SK-N-SH (cell line): ENCODE data around the gene ARHGEF26. TPM values are rescaled to one million over a fixed set of nuclear protein-coding genes. Genes with fewer than 3 reads are reported as not detected.

ENCODE experiments used
- CTCF ChIA-PET: fragments of 300-600, 350-600 bp; formaldehyde crosslinking; extraction: SDS; loops from one replicate; lab custom pipeline; 2021; lab: Yijun Ruan, JAX
- POLR2A ChIA-PET: fragments of 350-600 bp; sonication (Branson Sonifier 250); formaldehyde crosslinking; extraction: SDS; loops from one replicate; lab custom pipeline; 2020; ENCODE audit warnings: antibody characterized with exemption, inconsistent platforms; lab: Yijun Ruan, JAX
- DNase-seq: peaks from one replicate; pipeline ENCODE4 v3.0.0; 2012
- H2AFZ ChIP-seq: fragments of 200-600 bp; sonication (generic); 2 replicates; pipeline ENCODE4 v1.8.1; 2016; ENCODE audit warnings: antibody characterized with exemption, mild to moderate bottlenecking, low read depth
- H3F3A ChIP-seq: fragments of 200-600 bp; sonication (generic); replicated peaks from 2 replicates; pipeline ENCODE3; 2016; ENCODE audit warnings: antibody characterized with exemption, mild to moderate bottlenecking; ENCODE audit not compliant: insufficient read depth
- H3K27ac ChIP-seq, 2 experiments: fragments of 200-500 bp in 1 of 2; fragments of 200-600 bp in 1 of 2; sonication (Bioruptor generic) in 1 of 2; sonication (generic), shearing (Covaris generic) in 1 of 2; 2 replicates each; pipeline versions ENCODE4 v1.5.1 to v1.6.1; 2014 to 2016; ENCODE audit warnings: low read depth in 2 of 2, inconsistent platforms in 1 of 2, low read length in 1 of 2, mild to moderate bottlenecking in 1 of 2, mixed read lengths in 1 of 2
- H3K27me3 ChIP-seq: fragments of 200-600 bp; sonication (generic), shearing (Covaris generic); 2 replicates; pipeline ENCODE4 v1.6.1; 2016; ENCODE audit warnings: mixed run types; ENCODE audit not compliant: insufficient read depth
- H3K36me3 ChIP-seq, 2 experiments: fragments of 200-500 bp in 1 of 2; fragments of 200-600 bp in 1 of 2; sonication (Bioruptor generic) in 1 of 2; sonication (generic) in 1 of 2; replicated peaks in 1 of 2; 2 replicates each; pipeline versions ENCODE3 to v1.5.1; 2014 to 2016; ENCODE audit warnings: low read length in 1 of 2, mild to moderate bottlenecking in 1 of 2; ENCODE audit not compliant: insufficient read depth in 2 of 2, control insufficient read depth in 1 of 2
- H3K4me1 ChIP-seq, 2 experiments: fragments of 200-500 bp in 1 of 2; fragments of 200-600 bp in 1 of 2; sonication (Bioruptor generic) in 1 of 2; sonication (generic), shearing (Covaris generic) in 1 of 2; 2 replicates each; pipeline versions ENCODE4 v1.5.1 to v1.6.1; 2014 to 2016; ENCODE audit warnings: low read depth in 1 of 2, low read length in 1 of 2, mixed run types in 1 of 2; ENCODE audit not compliant: insufficient read depth in 2 of 2, control insufficient read depth in 1 of 2
- H3K4me2 ChIP-seq: fragments of 200-600 bp; sonication (generic), shearing (Covaris generic); 2 replicates; pipeline ENCODE4 v1.6.1; 2017; ENCODE audit warnings: mixed run types
- H3K4me3 ChIP-seq, 2 experiments: fragments of 200-500 bp in 1 of 2; fragments of 200-600 bp in 1 of 2; sonication (Bioruptor generic) in 1 of 2; sonication (generic), shearing (Covaris generic) in 1 of 2; 2 replicates each; pipeline versions ENCODE4 v1.5.1 to v1.8.1; 2014 to 2016; ENCODE audit warnings: low read depth in 2 of 2, inconsistent platforms in 1 of 2, low read length in 1 of 2, mild to moderate bottlenecking in 1 of 2, mixed read lengths in 1 of 2, moderate library complexity in 1 of 2
- H3K79me2 ChIP-seq: fragments of 200-600 bp; sonication (generic); 2 replicates; pipeline ENCODE4 v1.8.1; 2017; ENCODE audit warnings: mild to moderate bottlenecking; ENCODE audit not compliant: insufficient read depth
- H3K9ac ChIP-seq: fragments of 200-600 bp; sonication (generic); 2 replicates; pipeline ENCODE4 v1.6.1; 2017; ENCODE audit warnings: mixed run types
- H3K9me2 ChIP-seq: fragments of 200-600 bp; sonication (generic); 2 replicates; pipeline ENCODE4 v1.6.1; 2017; ENCODE audit warnings: mixed run types
- H3K9me3 ChIP-seq: fragments of 200-600 bp; sonication (generic); 2 replicates; pipeline ENCODE4 v1.6.1; 2017; ENCODE audit warnings: mixed run types, mild to moderate bottlenecking, moderate library complexity
- H4K20me1 ChIP-seq: fragments of 200-600 bp; sonication (generic); 2 replicates; pipeline ENCODE4 v1.6.1; 2017; ENCODE audit warnings: mild to moderate bottlenecking, mixed run types; ENCODE audit not compliant: insufficient read depth
- CHD2 ChIP-seq: fragments of 150-350 bp; IDR thresholded peaks from 2 replicates; pipeline ENCODE4 v1.6.1; 2018; ENCODE audit warnings: low read length; ENCODE audit not compliant: partially characterized antibody
- ELF1 ChIP-seq: IDR thresholded peaks from 2 replicates; pipeline ENCODE4 v1.4.0; 2012
- EP300 ChIP-seq, 2 experiments: IDR thresholded peaks; 2 replicates each; pipeline versions ENCODE4 v1.4.0 to v1.6.1; 2012; ENCODE audit warnings: borderline replicate concordance in 1 of 2, low read depth in 1 of 2, low read length in 1 of 2
- EZH2phosphoT487 ChIP-seq: fragments of 200-600 bp; sonication (generic); IDR thresholded peaks from 2 replicates; pipeline ENCODE4 v1.6.1; 2017; ENCODE audit warnings: low read depth, mixed run types, mild to moderate bottlenecking, antibody characterized with exemption, moderate library complexity, borderline replicate concordance
- FOXJ3 ChIP-seq: sonication (generic); formaldehyde crosslinking; IDR thresholded peaks from 2 replicates; pipeline ENCODE4 v1.5.1; 2020; ENCODE audit warnings: mild to moderate bottlenecking, missing genetic modification reagents
- GABPA ChIP-seq: IDR thresholded peaks from 2 replicates; pipeline ENCODE4 v1.4.0; 2012; ENCODE audit warnings: low read depth, mild to moderate bottlenecking
- JUND ChIP-seq: IDR thresholded peaks from 2 replicates; pipeline ENCODE4 v1.4.0; 2012
- MEF2A ChIP-seq: IDR thresholded peaks from 2 replicates; pipeline ENCODE4 v1.4.0; 2012; ENCODE audit warnings: low read depth, borderline replicate concordance
- MXI1 ChIP-seq: IDR thresholded peaks from 2 replicates; pipeline ENCODE4 v1.6.1; 2012; ENCODE audit warnings: mild to moderate bottlenecking, low read depth, low read length, improper control_type of control experiment
- NRF1 ChIP-seq: IDR thresholded peaks from 2 replicates; pipeline ENCODE4 v1.6.1; 2012; ENCODE audit warnings: low read depth, mild to moderate bottlenecking, low read length
- RAD21 ChIP-seq: IDR thresholded peaks from 2 replicates; pipeline ENCODE4 v1.6.1; 2012; ENCODE audit warnings: mild to moderate bottlenecking, low read length
- RFX5 ChIP-seq: IDR thresholded peaks from 2 replicates; pipeline ENCODE4 v1.6.1; 2012; ENCODE audit warnings: mild to moderate bottlenecking, improper control_type of control experiment, low read length
- RXRA ChIP-seq: IDR thresholded peaks from 2 replicates; pipeline ENCODE4 v1.4.0; 2012; ENCODE audit warnings: low read depth, mild to moderate bottlenecking, borderline replicate concordance
- SIN3A ChIP-seq: IDR thresholded peaks from 2 replicates; pipeline ENCODE4 v1.6.1; 2012; ENCODE audit warnings: low read depth, mild to moderate bottlenecking, low read length, moderate library complexity, borderline replicate concordance
- SMC3 ChIP-seq: IDR thresholded peaks from 2 replicates; pipeline ENCODE4 v1.6.1; 2012; ENCODE audit warnings: low read depth, low read length, improper control_type of control experiment
- TCF12 ChIP-seq: IDR thresholded peaks from 2 replicates; pipeline ENCODE4 v1.4.0; 2012
- WGBS: methylation state at CpG from one replicate; pipeline ENCODE4 v1.1.6; 2017; ENCODE audit warnings: low lambda C conversion rate; 5-methylcytosine and 5-hydroxymethylcytosine counted together
- polyA plus RNA-seq, 3 experiments: library from polyadenylated mRNA; depleted of rRNA; stranded (reverse); fragments of >200 nt; gene quantifications; 2 replicates each; pipeline ENCODE4 v1.2.3, GENCODE V29; 2012
- TF ChIP-seq, protein P1 (sequence below): IDR thresholded peaks from 2 replicates; pipeline ENCODE4 v1.4.0; 2012; ENCODE audit warnings: low read depth, borderline replicate concordance
- TF ChIP-seq, protein P2 (sequence below): IDR thresholded peaks from 2 replicates; pipeline ENCODE4; 2012
- TF ChIP-seq, protein P3 (sequence below): IDR thresholded peaks from 2 replicates; pipeline ENCODE4 v1.4.0; 2012; ENCODE audit warnings: low read depth
- TF ChIP-seq, protein P4 (sequence below): fragments of 150-350 bp; IDR thresholded peaks from 2 replicates; pipeline ENCODE4 v1.6.1; 2017; ENCODE audit warnings: antibody characterized with exemption, low read length, low read depth, borderline replicate concordance
- TF ChIP-seq, protein P5 (sequence below): fragments of 200-600 bp; sonication (generic); IDR thresholded peaks from 2 replicates; pipeline ENCODE4 v1.6.1; 2017; ENCODE audit warnings: antibody characterized with exemption, mild to moderate bottlenecking, moderate library complexity

ARHGEF26 gene
- polyA plus RNA-seq, 1 of the 3 experiments (the other 2 are of a cell fraction), result 1.2 TPM

DNA sequence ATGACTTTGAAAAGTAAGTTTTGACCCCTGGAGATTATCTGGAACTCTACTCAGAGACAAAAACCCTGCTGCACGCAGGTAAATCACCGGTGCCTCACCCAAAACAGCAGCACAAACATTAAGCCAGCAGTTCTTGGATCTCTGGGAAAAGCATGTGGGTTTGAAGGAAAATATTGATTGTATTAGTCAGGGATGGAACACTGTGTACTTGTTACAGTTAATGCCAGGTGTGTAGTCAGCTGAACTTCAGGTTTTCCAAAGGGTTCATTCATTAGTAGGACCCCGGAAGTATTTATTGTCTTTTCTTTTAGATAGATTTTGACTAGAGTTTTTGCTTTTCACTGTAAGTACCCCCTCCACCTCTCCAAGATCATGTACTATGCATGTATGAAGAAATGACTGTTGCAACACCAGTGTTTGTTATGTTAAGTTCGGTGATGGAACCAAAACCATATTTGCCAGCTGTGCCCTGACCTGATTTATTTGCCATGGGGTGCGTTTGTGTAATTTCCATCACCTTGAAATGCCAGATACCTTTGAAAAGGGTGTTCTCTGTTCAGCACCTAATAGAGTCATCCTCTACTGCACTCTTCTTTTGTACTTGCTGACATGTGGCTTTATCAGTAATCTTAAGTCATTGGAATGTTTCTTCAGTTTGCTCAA is 14.5 kb downstream of the ARHGEF26 start (continued):
- TF ChIP-seq FOXJ3 (CRISPR knock-in tag), result no peak
- no peak for TF ChIP-seq JUND
- TF ChIP-seq, all 33 proteins: peak for 0

DNA sequence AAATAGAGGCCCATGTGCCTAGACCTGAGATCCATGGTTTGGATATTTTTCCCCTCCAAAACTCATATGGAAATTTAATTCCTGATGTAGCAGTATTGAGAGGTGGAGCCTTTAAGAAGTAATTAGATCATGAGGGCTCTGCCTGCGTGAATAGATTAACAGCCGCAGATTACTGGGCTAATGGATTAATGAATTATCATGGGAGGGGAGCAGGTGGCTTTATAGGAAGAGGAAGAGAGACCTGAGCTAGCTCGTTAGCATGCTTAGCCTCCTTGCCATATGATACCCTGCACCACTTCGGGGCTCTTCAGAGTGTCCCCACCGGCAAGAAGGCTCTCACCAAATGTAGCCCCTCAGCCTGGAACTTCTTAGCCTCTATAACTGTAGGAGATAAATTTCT is 15.8 kb downstream of the ARHGEF26 start:
- TF ChIP-seq, protein P1, sequence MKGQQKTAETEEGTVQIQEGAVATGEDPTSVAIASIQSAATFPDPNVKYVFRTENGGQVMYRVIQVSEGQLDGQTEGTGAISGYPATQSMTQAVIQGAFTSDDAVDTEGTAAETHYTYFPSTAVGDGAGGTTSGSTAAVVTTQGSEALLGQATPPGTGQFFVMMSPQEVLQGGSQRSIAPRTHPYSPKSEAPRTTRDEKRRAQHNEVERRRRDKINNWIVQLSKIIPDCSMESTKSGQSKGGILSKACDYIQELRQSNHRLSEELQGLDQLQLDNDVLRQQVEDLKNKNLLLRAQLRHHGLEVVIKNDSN, result no peak
- TF ChIP-seq RXRA (no peak), SIN3A (no peak), CHD2 (no peak), JUND (no peak), NRF1 (no peak), TCF12 (no peak), EZH2phosphoT487 (no peak)
- TF ChIP-seq, protein P2, sequence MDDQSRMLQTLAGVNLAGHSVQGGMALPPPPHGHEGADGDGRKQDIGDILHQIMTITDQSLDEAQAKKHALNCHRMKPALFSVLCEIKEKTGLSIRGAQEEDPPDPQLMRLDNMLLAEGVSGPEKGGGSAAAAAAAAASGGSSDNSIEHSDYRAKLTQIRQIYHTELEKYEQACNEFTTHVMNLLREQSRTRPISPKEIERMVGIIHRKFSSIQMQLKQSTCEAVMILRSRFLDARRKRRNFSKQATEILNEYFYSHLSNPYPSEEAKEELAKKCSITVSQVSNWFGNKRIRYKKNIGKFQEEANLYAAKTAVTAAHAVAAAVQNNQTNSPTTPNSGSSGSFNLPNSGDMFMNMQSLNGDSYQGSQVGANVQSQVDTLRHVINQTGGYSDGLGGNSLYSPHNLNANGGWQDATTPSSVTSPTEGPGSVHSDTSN, result no peak
- TF ChIP-seq, protein P3, sequence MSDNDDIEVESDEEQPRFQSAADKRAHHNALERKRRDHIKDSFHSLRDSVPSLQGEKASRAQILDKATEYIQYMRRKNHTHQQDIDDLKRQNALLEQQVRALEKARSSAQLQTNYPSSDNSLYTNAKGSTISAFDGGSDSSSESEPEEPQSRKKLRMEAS, result no peak
- Histone ChIP-seq H3K9me3 (no peaks in the 10 kb centered on the region), H3K9ac (no peak overlapping the region), H3K36me3 (no peaks in the 10 kb centered on the region), H3K27ac (no peak overlapping the region), H3K4me1 (no peaks in the 10 kb centered on the region; a peak in 1 of 4 replicates), H3K4me3 (no peak overlapping the region), H3F3A (no peaks in the 10 kb centered on the region), H4K20me1 (no peaks in the 10 kb centered on the region), H3K9me2 (no peaks in the 10 kb centered on the region), H3K4me2 (no peak overlapping the region), H2AFZ (no peak overlapping the region), H3K27me3 (no peaks in the 10 kb centered on the region), H3K79me2 (no peaks in the 10 kb centered on the region)
- no peak for DNase-seq
- POLR2A ChIA-PET, result no interaction called here
- CTCF ChIA-PET, result no interaction called here
- 91% methylated on average over 5 of the region's 5 CpGs for WGBS

DNA sequence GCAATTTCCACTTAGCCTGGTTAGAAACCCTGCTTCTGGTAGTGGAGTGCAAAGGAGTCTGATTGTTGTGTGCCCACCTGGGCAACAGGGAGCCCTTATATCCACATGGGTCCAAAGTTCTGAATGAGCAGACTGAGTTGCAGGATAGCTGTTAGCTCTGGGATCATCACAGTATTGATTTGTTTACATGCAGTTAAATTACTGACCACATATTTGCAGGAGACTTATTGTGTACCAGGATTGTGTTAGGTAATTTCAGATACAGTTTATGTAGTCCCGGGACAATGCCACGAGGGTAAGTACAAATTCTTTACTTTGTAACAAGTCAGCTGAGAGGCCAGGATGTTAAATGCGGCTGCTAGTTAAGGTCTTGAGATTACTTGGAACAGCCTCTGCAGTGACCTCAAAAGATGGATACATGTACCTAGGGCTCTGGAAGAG is 18.8 kb downstream of the ARHGEF26 start:
- no peak overlapping the region for H2AFZ ChIP-seq
- H3K9ac ChIP-seq, result no peak overlapping the region
- POLR2A ChIA-PET, result no interaction called here
- CTCF ChIA-PET, result no interaction called here
- no peak for DNase-seq
- no peak overlapping the region for H3K4me3 ChIP-seq
- peaks cover 0 to 6% of the 10 kb centered on the region in 2 experiments for H3K36me3 ChIP-seq
- no peaks in the 10 kb centered on the region for H3K27me3 ChIP-seq
- no peaks in the 10 kb centered on the region for H3K79me2 ChIP-seq
- H3K4me1 ChIP-seq, result no peaks in the 10 kb centered on the region; a peak in 1 of 4 replicates
- H3K9me2 ChIP-seq, result no peaks in the 10 kb centered on the region
- H3K9me3 ChIP-seq, result no peaks in the 10 kb centered on the region
- H3F3A ChIP-seq, result no peaks in the 10 kb centered on the region
- H4K20me1 ChIP-seq, result no peaks in the 10 kb centered on the region
- no peak overlapping the region for H3K4me2 ChIP-seq
- 78% methylated on average over 3 of the region's 3 CpGs for WGBS
- H3K27ac ChIP-seq, result no peak overlapping the region
- no peak for TF ChIP-seq RAD21
- TF ChIP-seq, protein P4, sequence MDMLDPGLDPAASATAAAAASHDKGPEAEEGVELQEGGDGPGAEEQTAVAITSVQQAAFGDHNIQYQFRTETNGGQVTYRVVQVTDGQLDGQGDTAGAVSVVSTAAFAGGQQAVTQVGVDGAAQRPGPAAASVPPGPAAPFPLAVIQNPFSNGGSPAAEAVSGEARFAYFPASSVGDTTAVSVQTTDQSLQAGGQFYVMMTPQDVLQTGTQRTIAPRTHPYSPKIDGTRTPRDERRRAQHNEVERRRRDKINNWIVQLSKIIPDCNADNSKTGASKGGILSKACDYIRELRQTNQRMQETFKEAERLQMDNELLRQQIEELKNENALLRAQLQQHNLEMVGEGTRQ, result no peak
- TF ChIP-seq RFX5, result no peak
- no peak for TF ChIP-seq TCF12
- TF ChIP-seq SIN3A, result no peak
- no peak for TF ChIP-seq GABPA
- no peak for TF ChIP-seq EP300 (IDR thresholded peaks at IDR 0.05; ENCODE audit: borderline replicate concordance in 1 of 2, low read depth in 1 of 2, low read length in 1 of 2)
- no peak for TF ChIP-seq ELF1
- TF ChIP-seq EZH2phosphoT487, result no peak
- no peak for TF ChIP-seq SMC3
- TF ChIP-seq, protein P3, result no peak
- no peak for TF ChIP-seq MEF2A
- TF ChIP-seq, protein P5, sequence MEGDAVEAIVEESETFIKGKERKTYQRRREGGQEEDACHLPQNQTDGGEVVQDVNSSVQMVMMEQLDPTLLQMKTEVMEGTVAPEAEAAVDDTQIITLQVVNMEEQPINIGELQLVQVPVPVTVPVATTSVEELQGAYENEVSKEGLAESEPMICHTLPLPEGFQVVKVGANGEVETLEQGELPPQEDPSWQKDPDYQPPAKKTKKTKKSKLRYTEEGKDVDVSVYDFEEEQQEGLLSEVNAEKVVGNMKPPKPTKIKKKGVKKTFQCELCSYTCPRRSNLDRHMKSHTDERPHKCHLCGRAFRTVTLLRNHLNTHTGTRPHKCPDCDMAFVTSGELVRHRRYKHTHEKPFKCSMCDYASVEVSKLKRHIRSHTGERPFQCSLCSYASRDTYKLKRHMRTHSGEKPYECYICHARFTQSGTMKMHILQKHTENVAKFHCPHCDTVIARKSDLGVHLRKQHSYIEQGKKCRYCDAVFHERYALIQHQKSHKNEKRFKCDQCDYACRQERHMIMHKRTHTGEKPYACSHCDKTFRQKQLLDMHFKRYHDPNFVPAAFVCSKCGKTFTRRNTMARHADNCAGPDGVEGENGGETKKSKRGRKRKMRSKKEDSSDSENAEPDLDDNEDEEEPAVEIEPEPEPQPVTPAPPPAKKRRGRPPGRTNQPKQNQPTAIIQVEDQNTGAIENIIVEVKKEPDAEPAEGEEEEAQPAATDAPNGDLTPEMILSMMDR, result no peak
- no peak for TF ChIP-seq MXI1
